CD8-positive, alpha-beta memory T cell (primary cell): ENCODE results near the gene MPLKIP. TPM values are rescaled to one million over a fixed set of nuclear protein-coding genes. Genes with fewer than 3 reads are reported as not detected.

Experiments
- CTCF ChIA-PET: fragments of 350-600 bp; sonication (Branson Sonifier 250); formaldehyde crosslinking; loops from one replicate; lab custom pipeline; 2021; ENCODE audit warnings: antibody characterized with exemption; lab: Charles Lee
- POLR2A ChIA-PET: fragments of 350-600 bp; sonication (Branson Sonifier 250); formaldehyde crosslinking; loops from one replicate; lab custom pipeline; 2021; ENCODE audit warnings: antibody characterized with exemption; lab: Charles Lee
- DNase-seq, 5 donors: peaks; one replicate each; pipeline versions ENCODE4 v3.0.0 to v3.0.0-alpha.2; 2020 to 2022; ENCODE audit warnings: mixed read lengths in 1 of 5
- H3K27ac ChIP-seq: one replicate; pipeline ENCODE4 v1.7.0; 2013; ENCODE audit warnings: low read depth, mild to moderate bottlenecking, low read length, moderate library complexity
- H3K27me3 ChIP-seq: 2 replicates; pipeline ENCODE4 v1.7.0; 2013; ENCODE audit warnings: low read length, mild to moderate bottlenecking; ENCODE audit not compliant: insufficient read depth, poor library complexity, severe bottlenecking
- H3K36me3 ChIP-seq: 2 replicates; pipeline ENCODE4 v1.7.0; 2013; ENCODE audit warnings: mild to moderate bottlenecking, low read length, moderate library complexity; ENCODE audit not compliant: insufficient read depth
- H3K4me1 ChIP-seq: 2 replicates; pipeline ENCODE4 v1.7.0; 2013; ENCODE audit warnings: mild to moderate bottlenecking, low read length, moderate library complexity; ENCODE audit not compliant: insufficient read depth
- H3K4me3 ChIP-seq: 2 replicates; pipeline ENCODE4 v1.7.0; 2013; ENCODE audit warnings: mild to moderate bottlenecking, low read length
- H3K9me3 ChIP-seq: 2 replicates; pipeline ENCODE4 v1.7.0; 2013; ENCODE audit warnings: mild to moderate bottlenecking, low read length
- H3K27ac Mint-ChIP-seq, 8 donors: one replicate each; pipeline ENCODE4 v1.8.0; 2020 to 2021; ENCODE audit warnings: mixed read lengths in 8 of 8, mild to moderate bottlenecking in 6 of 8, inconsistent platforms in 3 of 8, moderate library complexity in 3 of 8
- H3K27me3 Mint-ChIP-seq, 2 donors: one replicate each; pipeline ENCODE4 v1.8.0; 2020 to 2021; ENCODE audit warnings: mixed read lengths in 2 of 2, mild to moderate bottlenecking in 1 of 2, moderate library complexity in 1 of 2
- H3K36me3 Mint-ChIP-seq, 3 donors: one replicate each; pipeline ENCODE4 v1.8.0; 2020 to 2021; ENCODE audit warnings: mixed read lengths in 3 of 3, inconsistent platforms in 1 of 3, mild to moderate bottlenecking in 1 of 3
- H3K4me1 Mint-ChIP-seq, 3 donors: one replicate each; pipeline ENCODE4 v1.8.0; 2020 to 2021; ENCODE audit warnings: mixed read lengths in 3 of 3, inconsistent platforms in 1 of 3, mild to moderate bottlenecking in 1 of 3
- H3K4me3 Mint-ChIP-seq, 7 donors: one replicate each; pipeline ENCODE4 v1.8.0; 2020 to 2021; ENCODE audit warnings: mixed read lengths in 7 of 7, mild to moderate bottlenecking in 6 of 7, moderate library complexity in 4 of 7, inconsistent platforms in 2 of 7
- H3K9me3 Mint-ChIP-seq, 5 donors: one replicate each; pipeline ENCODE4 v1.8.0; 2020 to 2022; ENCODE audit warnings: mixed read lengths in 5 of 5, mild to moderate bottlenecking in 3 of 5, moderate library complexity in 2 of 5, inconsistent platforms in 1 of 5
- polyA plus RNA-seq: library from polyadenylated mRNA; unstranded; fragments of 300-500 nt; fragmentation: Illumina TruSeq; gene quantifications from one replicate; pipeline ENCODE4 v1.2.3, GENCODE V29; 2021
- total RNA-seq, 2 experiments: library from RNA; stranded (reverse); gene quantifications; one replicate each; pipeline ENCODE4 v1.2.3, GENCODE V29; 2021

The MPLKIP gene
- total and polyA plus RNA-seq, 3 experiments from 2014 or later, result 33.4 to 60.8 (median 33.5) TPM

DNA sequence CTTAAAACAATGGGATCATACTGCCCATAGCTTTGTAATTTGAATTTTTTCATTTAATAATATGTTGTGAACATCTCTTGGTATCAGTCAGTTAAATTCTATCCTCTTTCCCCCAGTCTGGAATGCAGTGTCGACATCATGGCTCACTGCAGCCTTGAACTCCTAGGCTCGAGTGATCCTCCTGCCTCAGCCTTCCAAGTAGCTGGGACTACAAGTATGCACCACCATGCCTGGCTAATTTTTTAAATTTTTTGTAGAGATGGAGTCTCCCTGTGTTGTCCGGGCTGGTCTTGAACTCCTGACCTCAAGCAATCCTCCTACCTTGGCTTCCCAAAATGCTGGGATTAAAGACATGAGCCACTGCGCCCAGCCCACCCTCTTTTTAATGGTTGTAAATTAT is 34.6 kb downstream of the MPLKIP start:
- H3K27ac Mint-ChIP-seq, result peak overlapping the region in 1 of 8 donors; percentile 29
- POLR2A ChIA-PET, result no interaction called here

DNA sequence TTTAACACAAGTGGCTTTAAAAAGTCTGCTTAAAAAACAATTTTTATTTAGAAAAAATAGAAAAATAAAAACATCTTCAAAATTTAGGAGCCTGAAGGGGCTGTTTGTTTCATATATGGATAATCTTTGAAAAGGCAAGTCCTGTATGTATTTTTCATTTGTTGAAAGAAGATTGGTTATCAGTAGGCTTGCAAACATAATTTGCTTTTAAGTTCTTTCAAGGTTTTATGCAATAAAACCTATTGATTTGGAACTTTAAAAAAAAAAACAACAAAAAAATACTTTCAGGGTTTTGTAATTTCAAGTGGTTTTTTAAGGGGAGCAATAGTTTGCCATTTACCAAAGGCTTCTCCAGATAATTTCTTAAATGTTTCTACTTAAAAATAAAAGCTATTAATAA is 35.6 kb downstream of the MPLKIP start:
- H3K27ac ChIP-seq, result no peak overlapping the region
- DNase-seq, result no peak
- ChIA-PET CTCF (no interaction called here), POLR2A (no interaction called here)
- H3K9me3 ChIP-seq, result no peaks in the 10 kb centered on the region
- H3K27me3 Mint-ChIP-seq, result peaks cover 0 to 1% of the 10 kb centered on the region in 2 donors
- no peaks in the 10 kb centered on the region for H3K9me3 Mint-ChIP-seq
- no peak overlapping the region for H3K4me3 Mint-ChIP-seq
- no peaks in the 10 kb centered on the region for H3K27me3 ChIP-seq
- no peaks in the 10 kb centered on the region for H3K4me1 ChIP-seq
- peaks cover 0 to 35% (median 22%) of the 10 kb centered on the region in 3 donors for H3K36me3 Mint-ChIP-seq
- no peak overlapping the region for H3K4me3 ChIP-seq
- peaks cover 0 to 15% (median 5%) of the 10 kb centered on the region in 3 donors for H3K4me1 Mint-ChIP-seq
- no peak overlapping the region for H3K27ac Mint-ChIP-seq
- peaks cover 12% of the 10 kb centered on the region for H3K36me3 ChIP-seq

More for the DNA sequence above, 34.6 kb downstream of the MPLKIP start:
- Mint-ChIP-seq H3K27me3 (peaks cover 0 to 1% of the 10 kb centered on the region in 2 donors), H3K9me3 (no peaks in the 10 kb centered on the region), H3K36me3 (peaks cover 0 to 29% (median 13%) of the 10 kb centered on the region in 3 donors), H3K4me1 (peaks cover 0 to 7% (median 3%) of the 10 kb centered on the region in 3 donors), H3K4me3 (no peak overlapping the region)
- Histone ChIP-seq H3K4me3 (no peak overlapping the region), H3K4me1 (no peaks in the 10 kb centered on the region), H3K27ac (no peak overlapping the region), H3K27me3 (no peaks in the 10 kb centered on the region), H3K36me3 (peaks cover 2% of the 10 kb centered on the region), H3K9me3 (no peaks in the 10 kb centered on the region)
- CTCF ChIA-PET, result no interaction called here
- no peak for DNase-seq

- Histone ChIP-seq H3K9me3 (no peaks in the 10 kb centered on the region), H3K4me1 (no peaks in the 10 kb centered on the region), H3K36me3 (peaks cover 19% of the 10 kb centered on the region), H3K4me3 (no peak overlapping the region), H3K27ac (no peak overlapping the region), H3K27me3 (no peaks in the 10 kb centered on the region)
- H3K4me3 Mint-ChIP-seq, result no peak overlapping the region
- H3K4me1 Mint-ChIP-seq, result peaks cover 0 to 15% (median 5%) of the 10 kb centered on the region in 3 donors
- peak overlapping the region in 1 of 8 donors; percentile 17 for H3K27ac Mint-ChIP-seq
- peaks cover 0 to 1% of the 10 kb centered on the region in 2 donors for H3K27me3 Mint-ChIP-seq
- POLR2A ChIA-PET, result no interaction called here
- H3K36me3 Mint-ChIP-seq, result peaks cover 0 to 43% (median 23%) of the 10 kb centered on the region in 3 donors
- CTCF ChIA-PET, result no interaction called here
- DNase-seq, result no peak
- H3K9me3 Mint-ChIP-seq, result no peaks in the 10 kb centered on the region
Observed at GRCh38 chr7:40097728-40098127, 36.7 kb downstream of the MPLKIP start.

GRCh38 chr7:40095695-40096327 is 38.6 kb downstream of the MPLKIP start:
- Histone ChIP-seq H3K36me3 (peaks cover 26% of the 10 kb centered on the region), H3K27ac (no peak overlapping the region), H3K9me3 (no peaks in the 10 kb centered on the region), H3K27me3 (no peaks in the 10 kb centered on the region), H3K4me1 (no peaks in the 10 kb centered on the region), H3K4me3 (no peak overlapping the region)
- no peak for DNase-seq
- no peak overlapping the region for H3K4me3 Mint-ChIP-seq
- peak overlapping the region in 5 of 8 donors; percentile 13 to 78 (median 50) for H3K27ac Mint-ChIP-seq
- H3K9me3 Mint-ChIP-seq, result no peaks in the 10 kb centered on the region
- H3K36me3 Mint-ChIP-seq, result peaks cover 0 to 58% (median 24%) of the 10 kb centered on the region in 3 donors
- ChIA-PET CTCF (interaction anchor here (1.3 kb wide), 1 partner anchor 200 kb away, joined by 3 read pairs; no protein-coding TSS in a partner anchor), POLR2A (no interaction called here)
- peaks cover 0 to 1% of the 10 kb centered on the region in 2 donors for H3K27me3 Mint-ChIP-seq
- H3K4me1 Mint-ChIP-seq, result peaks cover 0 to 15% (median 5%) of the 10 kb centered on the region in 3 donors

DNA sequence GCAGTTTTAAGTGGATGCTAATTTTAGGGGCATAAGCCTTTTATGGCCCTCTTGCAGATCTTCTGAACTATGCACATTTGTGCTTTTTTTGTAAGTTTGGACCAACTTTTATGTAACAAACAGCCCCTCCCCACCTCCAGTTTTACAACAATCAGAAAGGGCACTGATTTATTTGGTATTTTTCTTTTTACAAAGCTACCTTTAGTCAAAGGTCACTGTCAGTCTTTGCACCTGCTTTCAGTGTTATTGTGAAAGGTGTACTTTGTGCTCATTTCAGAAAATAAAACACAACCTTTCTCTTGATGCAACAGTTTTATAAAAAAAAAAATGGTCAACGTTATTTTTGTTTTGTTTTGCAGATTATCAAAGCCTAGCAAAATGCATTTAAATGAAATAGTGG is 39.2 kb downstream of the MPLKIP start:
- Mint-ChIP-seq H3K9me3 (no peaks in the 10 kb centered on the region), H3K4me3 (no peak overlapping the region), H3K27ac (no peak overlapping the region), H3K36me3 (peaks cover 0 to 61% (median 24%) of the 10 kb centered on the region in 3 donors), H3K4me1 (peaks cover 0 to 15% (median 5%) of the 10 kb centered on the region in 3 donors), H3K27me3 (peaks cover 0 to 1% of the 10 kb centered on the region in 2 donors)
- Histone ChIP-seq H3K27ac (no peak overlapping the region), H3K27me3 (no peaks in the 10 kb centered on the region), H3K36me3 (peaks cover 26% of the 10 kb centered on the region), H3K4me1 (no peaks in the 10 kb centered on the region), H3K9me3 (no peaks in the 10 kb centered on the region), H3K4me3 (no peak overlapping the region)
- DNase-seq, result no peak
- CTCF ChIA-PET, result interaction anchor here (1.3 kb wide), 1 partner anchor 199 kb away, joined by 3 read pairs; no protein-coding TSS in a partner anchor
- POLR2A ChIA-PET, result no interaction called here

- H3K4me1 Mint-ChIP-seq, result peaks cover 0 to 15% (median 5%) of the 10 kb centered on the region in 3 donors
- ChIA-PET CTCF (no interaction called here), POLR2A (interaction anchor here (0.6 kb wide), 1 partner anchor 197 kb away, joined by 5 read pairs; no protein-coding TSS in a partner anchor)
- no peak for DNase-seq
- H3K4me3 ChIP-seq, result no peak overlapping the region
- no peak overlapping the region for H3K4me3 Mint-ChIP-seq
- H3K9me3 Mint-ChIP-seq, result no peaks in the 10 kb centered on the region
- H3K36me3 Mint-ChIP-seq, result peaks cover 0 to 73% (median 28%) of the 10 kb centered on the region in 3 donors
- H3K27me3 Mint-ChIP-seq, result peaks cover 0 to 1% of the 10 kb centered on the region in 2 donors
- H3K27me3 ChIP-seq, result no peaks in the 10 kb centered on the region
- no peak overlapping the region for H3K27ac ChIP-seq
- H3K27ac Mint-ChIP-seq, result peak overlapping the region in 3 of 8 donors; percentile 8 to 66 (median 62)
- H3K4me1 ChIP-seq, result no peaks in the 10 kb centered on the region
- H3K36me3 ChIP-seq, result peaks cover 37% of the 10 kb centered on the region
- H3K9me3 ChIP-seq, result no peaks in the 10 kb centered on the region
Observed at GRCh38 chr7:40093631-40094350, 40.6 kb downstream of the MPLKIP start.

GRCh38 chr7:40092182-40092581 is 42.2 kb downstream of the MPLKIP start:
- Mint-ChIP-seq H3K27ac (no peak overlapping the region), H3K4me1 (peaks cover 0 to 15% (median 5%) of the 10 kb centered on the region in 3 donors), H3K4me3 (no peak overlapping the region), H3K27me3 (no peaks in the 10 kb centered on the region), H3K9me3 (no peaks in the 10 kb centered on the region), H3K36me3 (peaks cover 0 to 81% (median 24%) of the 10 kb centered on the region in 3 donors)
- POLR2A ChIA-PET, result no interaction called here
- DNase-seq, result no peak
- CTCF ChIA-PET, result no interaction called here
- Histone ChIP-seq H3K9me3 (no peaks in the 10 kb centered on the region), H3K36me3 (peaks cover 47% of the 10 kb centered on the region), H3K27me3 (no peaks in the 10 kb centered on the region), H3K4me1 (no peaks in the 10 kb centered on the region), H3K27ac (no peak overlapping the region), H3K4me3 (no peak overlapping the region)

GRCh38 chr7:40077849-40078248 is 56.6 kb downstream of the MPLKIP start:
- Mint-ChIP-seq H3K27ac (no peak overlapping the region), H3K4me1 (peaks cover 0 to 2% (median 0%) of the 10 kb centered on the region in 3 donors), H3K9me3 (no peaks in the 10 kb centered on the region), H3K36me3 (peaks cover 0 to 21% (median 2%) of the 10 kb centered on the region in 3 donors), H3K27me3 (no peaks in the 10 kb centered on the region), H3K4me3 (no peak overlapping the region)
- POLR2A ChIA-PET, result no interaction called here
- CTCF ChIA-PET, result no interaction called here
- Histone ChIP-seq H3K4me3 (no peak overlapping the region), H3K4me1 (no peaks in the 10 kb centered on the region), H3K27me3 (no peaks in the 10 kb centered on the region), H3K27ac (no peak overlapping the region), H3K9me3 (no peaks in the 10 kb centered on the region), H3K36me3 (no peaks in the 10 kb centered on the region)
- DNase-seq, result no peak
